ENCODE results near the gene TRAPPC2B.

DNA sequence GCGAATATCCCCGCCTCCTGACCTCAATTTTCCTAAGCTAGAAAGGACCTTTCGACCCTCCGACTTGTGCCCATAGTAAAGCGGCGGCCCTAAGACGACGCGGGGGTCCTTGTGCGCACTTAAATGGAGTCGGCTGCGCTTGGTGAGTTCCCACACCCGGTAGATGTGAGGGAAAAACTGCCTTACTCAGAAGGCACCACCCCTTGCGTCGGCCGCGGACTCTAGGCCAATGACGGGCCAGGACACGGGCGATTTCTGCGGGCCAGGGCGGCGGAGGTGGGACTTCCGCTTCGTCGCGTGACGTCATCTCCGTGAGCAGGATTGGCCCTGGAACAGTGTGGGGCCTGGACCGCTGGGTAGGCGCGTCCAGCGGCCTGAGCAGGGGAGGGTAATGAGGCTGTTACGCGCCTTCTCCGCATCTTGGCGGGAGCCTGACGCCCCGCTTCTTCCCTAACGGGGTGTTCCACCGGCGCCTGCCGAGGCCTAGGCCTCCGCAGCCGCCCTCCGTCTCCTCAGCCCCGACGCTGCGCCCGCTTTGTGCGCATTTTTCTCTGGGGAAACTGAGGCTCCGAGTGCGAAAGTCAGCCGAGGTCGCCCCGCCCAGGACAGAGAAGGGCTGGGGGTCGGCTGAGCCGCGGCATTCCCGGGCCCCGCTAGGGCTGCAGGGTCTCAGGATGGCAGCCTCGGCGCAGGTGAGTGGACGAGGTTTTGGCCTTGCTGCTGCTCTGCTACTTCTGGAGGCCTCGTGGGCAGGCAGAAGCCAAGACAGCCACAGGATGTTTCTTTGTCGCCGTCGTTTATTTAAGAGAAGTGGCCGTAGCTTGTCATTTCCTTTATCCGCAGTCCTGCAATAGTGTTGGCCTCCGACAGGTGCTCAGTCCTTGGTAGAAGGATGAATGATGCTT lies 42.9 kb upstream of the TRAPPC2B start, which contains the start of gene ZNF543:
- TF ChIP-seq EP300 (IDR thresholded peaks at IDR 0.05) = no peak
- TF ChIP-seq, protein P1, sequence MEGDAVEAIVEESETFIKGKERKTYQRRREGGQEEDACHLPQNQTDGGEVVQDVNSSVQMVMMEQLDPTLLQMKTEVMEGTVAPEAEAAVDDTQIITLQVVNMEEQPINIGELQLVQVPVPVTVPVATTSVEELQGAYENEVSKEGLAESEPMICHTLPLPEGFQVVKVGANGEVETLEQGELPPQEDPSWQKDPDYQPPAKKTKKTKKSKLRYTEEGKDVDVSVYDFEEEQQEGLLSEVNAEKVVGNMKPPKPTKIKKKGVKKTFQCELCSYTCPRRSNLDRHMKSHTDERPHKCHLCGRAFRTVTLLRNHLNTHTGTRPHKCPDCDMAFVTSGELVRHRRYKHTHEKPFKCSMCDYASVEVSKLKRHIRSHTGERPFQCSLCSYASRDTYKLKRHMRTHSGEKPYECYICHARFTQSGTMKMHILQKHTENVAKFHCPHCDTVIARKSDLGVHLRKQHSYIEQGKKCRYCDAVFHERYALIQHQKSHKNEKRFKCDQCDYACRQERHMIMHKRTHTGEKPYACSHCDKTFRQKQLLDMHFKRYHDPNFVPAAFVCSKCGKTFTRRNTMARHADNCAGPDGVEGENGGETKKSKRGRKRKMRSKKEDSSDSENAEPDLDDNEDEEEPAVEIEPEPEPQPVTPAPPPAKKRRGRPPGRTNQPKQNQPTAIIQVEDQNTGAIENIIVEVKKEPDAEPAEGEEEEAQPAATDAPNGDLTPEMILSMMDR (IDR thresholded peaks at IDR 0.05) = no peak
- TF ChIP-seq POLR2A (IDR thresholded peaks at IDR 0.05) = peak; percentile 44 to 65

Measured in sigmoid colon (tissue), 4 donors.